Right ventricle myocardium superior (tissue), 1 donor: ENCODE results near the gene CA10. TPM values are rescaled to one million over a fixed set of nuclear protein-coding genes. Genes with fewer than 3 reads are reported as not detected.

ENCODE experiments used
- ATAC-seq: fragments of 200-7000 bp; cut with Tn5 transposase; one replicate; pipeline ENCODE4 v1.9.1; 2020; ENCODE audit warnings: mild to moderate bottlenecking; ENCODE audit not compliant: poor library complexity
- DNase-seq: peaks from one replicate; pipeline ENCODE4 v3.0.0-alpha.2; 2020
- intact Hi-C: fragments of 100-400 bp; cut with DNase I; formaldehyde crosslinking; loops from one replicate; pipeline ENCODE4 v1.11.2; 2022
- total RNA-seq: library from RNA; stranded (reverse); fragmentation: NEBNext Ultra II Directional; extraction: Animal tissue kit (Norgen Biotek cat#: 25700); gene quantifications from one replicate; pipeline ENCODE4 v1.2.1, GENCODE V29; 2021
- donor health status: DM: no; HTN: yes; CAD: no; lungs with severe emphysema.

Gene CA10
- total RNA-seq, 1 donor from 2014 or later: not detected

GRCh38 chr17:52148288-52148968, 10.1 kb downstream of the CA10 start:
- ATAC-seq: no peak
- no peak for DNase-seq
- intact Hi-C loops: no loop called here

DNA sequence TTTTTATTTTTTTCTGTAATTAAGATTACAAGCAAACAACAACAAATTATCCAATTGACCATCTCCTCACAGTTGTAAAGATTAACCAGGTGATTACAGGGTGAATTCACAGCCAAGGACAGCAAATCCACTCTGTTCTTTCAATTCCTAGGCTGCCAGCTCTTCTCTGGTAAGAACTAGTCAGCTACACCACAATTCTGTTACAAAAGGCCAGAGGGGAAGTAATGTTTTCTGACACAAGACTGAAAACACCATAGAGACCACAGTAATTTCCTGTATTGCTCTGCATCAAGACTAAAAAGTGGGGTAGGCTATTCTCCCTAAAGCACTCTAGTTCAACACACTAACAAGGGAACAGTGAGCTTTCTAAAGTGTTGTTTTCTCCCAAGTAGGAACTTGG, 10.6 kb downstream of the CA10 start:
- intact Hi-C loops: no loop called here
- DNase-seq (no peak), ATAC-seq (no peak)

DNA sequence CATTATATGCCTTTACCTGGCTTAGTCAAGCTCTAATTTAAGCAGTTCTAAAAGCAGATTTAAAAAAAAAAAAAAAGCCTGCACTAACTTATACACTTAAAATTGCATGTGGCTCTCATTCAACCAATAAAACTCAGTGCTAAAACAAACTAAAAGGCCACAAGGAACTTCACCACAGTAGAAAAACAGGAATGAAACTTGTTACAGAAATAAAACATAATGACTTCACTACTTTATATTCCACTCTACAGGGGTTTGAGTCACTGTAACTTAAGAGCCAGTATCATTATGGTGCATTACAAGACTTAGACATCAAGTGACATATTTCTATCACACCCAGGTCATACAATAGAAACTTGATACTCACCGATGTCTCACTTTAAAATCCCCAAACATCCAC, 11.1 kb downstream of the CA10 start:
- DNase-seq: no peak
- intact Hi-C loops: no loop called here
- no peak for ATAC-seq

GRCh38 chr17:52145476-52145875, 13.0 kb downstream of the CA10 start:
- ATAC-seq: no peak
- intact Hi-C loops: no loop called here
- no peak for DNase-seq

DNA sequence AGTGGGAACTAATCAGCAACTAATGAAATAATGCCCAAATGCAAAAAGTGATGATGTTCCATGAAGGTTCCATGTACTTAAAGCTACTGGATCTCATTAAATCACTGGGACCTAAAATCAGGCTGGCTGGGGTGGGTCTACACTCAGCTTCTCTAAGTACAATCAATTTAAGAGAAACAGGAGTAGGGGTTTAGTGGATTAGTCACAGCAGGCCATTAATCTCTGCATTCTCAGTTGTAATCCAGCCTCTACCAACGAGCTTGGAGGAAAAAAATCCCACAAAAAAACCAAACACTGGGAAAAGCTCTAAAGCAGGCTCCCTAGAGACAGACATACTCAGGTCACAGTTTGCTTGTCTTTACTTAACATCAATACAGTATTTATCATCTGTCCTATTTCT, 15.0 kb downstream of the CA10 start:
- DNase-seq: no peak
- ATAC-seq: no peak
- intact Hi-C loops: no loop called here

GRCh38 chr17:52140601-52141000, 17.9 kb downstream of the CA10 start:
- intact Hi-C loops: no loop called here
- ATAC-seq (no peak), DNase-seq (no peak)

DNA sequence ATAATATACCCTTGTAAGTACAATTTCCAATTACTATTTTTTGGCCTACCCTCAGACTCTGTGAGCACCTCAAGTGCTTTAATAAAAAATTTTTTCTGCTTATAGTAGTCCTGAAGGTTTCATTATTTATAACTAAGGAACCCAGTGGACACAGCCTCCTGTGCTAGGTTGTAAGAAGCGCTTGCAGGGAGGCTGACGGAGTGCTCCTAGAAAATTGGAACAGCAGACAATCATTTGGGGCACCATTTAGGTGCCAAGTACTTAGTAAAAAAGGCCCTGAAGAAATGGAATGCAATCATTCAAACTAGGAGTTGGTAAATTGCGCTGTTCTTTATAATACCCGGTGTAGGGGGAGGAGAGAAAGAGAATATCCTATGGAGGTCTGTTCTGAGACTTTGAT, 19.8 kb downstream of the CA10 start:
- intact Hi-C loops: no loop called here
- DNase-seq (no peak), ATAC-seq (no peak)

DNA sequence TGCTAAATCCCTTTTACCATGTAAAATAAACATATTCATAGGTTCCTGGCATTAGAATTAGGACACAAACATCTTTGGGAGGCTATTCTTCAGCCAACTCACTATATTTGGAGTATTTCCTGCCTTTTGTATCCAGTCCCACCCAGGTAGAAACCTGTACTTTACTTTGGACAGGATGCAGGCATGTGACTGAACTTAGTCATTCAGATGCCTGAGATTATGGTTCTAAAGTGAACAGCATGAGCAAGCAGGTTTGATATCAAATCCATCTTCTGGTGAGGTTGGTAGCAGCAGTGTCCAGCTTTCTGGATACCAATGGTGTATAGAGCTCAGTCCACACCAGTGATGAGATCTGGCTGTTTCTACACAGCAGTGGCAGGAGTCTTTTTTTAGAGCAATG, 20.2 kb downstream of the CA10 start:
- DNase-seq: no peak
- intact Hi-C loops: no loop called here
- no peak for ATAC-seq

DNA sequence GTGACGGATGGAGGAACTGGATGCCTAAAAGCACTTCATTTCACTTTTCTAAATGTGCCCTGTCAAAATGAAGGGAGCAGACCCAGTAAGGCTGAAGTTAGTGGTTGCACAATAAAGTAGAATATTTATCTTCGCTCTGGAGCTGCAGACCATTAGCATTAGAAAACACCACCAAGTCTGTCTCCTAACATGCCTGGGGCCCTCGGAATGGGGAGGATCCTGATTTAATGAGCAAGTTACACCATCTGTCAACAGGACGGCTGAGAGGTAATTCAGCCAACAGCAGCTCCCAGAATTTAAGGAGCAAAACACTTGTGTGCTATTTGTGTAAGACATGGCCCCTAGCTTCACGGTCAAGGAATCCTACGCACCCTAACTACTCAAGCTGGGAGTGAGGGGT, 22.3 kb downstream of the CA10 start:
- intact Hi-C loops: no loop called here

GRCh38 chr17:52134641-52135040, 23.9 kb downstream of the CA10 start:
- no peak for ATAC-seq
- DNase-seq: no peak
- intact Hi-C loops: no loop called here

More for the DNA sequence above, 22.3 kb downstream of the CA10 start:
- DNase-seq (no peak), ATAC-seq (no peak)

DNA sequence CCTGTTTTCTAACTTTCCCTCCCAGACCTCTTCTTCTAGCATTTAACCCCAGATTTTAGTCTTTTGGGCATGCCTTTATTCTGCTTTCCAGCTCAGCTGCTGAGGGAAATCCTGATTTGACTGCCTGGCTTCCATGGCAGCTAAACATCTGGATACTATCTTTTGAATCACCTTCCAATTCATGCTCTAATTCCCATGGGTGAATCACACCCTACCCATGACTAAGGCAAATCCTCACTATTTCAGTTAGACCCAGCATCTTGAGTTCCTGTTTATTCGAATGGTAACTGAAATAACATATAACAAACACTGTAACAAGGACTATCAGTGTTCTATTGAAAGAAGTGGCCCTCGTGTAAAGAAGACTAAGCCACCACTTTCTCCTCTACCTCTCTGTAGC, 29.8 kb downstream of the CA10 start:
- ATAC-seq (no peak), DNase-seq (no peak)
- intact Hi-C loops: no loop called here

GRCh38 chr17:52124993-52125392, 33.5 kb downstream of the CA10 start:
- no peak for DNase-seq
- no peak for ATAC-seq
- intact Hi-C loops: no loop called here

DNA sequence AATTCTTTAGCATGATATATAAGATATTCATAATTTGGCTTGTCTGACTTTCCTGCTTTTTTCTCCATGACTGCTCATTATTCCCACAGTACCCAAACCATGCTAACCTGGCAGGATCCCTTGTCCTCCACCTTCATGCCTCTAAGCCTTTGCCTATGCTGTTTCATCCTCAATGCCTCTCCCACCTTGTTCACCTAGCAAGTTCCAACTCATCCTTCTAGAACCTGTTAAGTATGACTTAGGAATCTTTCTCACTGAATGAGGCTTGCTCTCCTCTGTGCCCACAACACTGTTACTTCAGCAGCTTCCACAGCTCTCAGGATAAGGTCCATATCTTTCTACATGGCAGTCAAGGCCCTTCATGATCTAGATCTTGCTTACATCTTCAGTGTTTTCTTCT, 34.0 kb downstream of the CA10 start:
- ATAC-seq (no peak), DNase-seq (no peak)
- intact Hi-C loops: no loop called here

DNA sequence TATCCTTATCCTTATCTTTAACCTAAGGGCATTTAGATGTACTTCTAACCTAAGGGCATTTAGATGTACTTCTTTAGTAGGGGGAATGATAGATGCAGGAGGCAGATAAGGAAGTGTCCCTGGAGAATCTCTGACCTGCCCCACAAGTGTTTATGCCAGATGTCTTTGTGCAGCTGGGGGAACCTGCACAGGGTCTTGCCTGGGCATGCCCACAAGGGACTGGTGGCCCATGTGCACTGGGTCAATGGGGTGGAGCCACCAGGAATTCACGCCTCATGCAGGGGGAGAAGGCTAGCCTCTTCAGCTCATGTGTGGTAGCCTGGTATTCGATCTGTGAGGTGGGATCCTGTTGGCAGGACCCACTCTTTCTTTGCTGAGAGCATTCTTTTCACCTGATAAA, 38.0 kb downstream of the CA10 start:
- ATAC-seq: no peak
- no peak for DNase-seq
- intact Hi-C loops: no loop called here

DNA sequence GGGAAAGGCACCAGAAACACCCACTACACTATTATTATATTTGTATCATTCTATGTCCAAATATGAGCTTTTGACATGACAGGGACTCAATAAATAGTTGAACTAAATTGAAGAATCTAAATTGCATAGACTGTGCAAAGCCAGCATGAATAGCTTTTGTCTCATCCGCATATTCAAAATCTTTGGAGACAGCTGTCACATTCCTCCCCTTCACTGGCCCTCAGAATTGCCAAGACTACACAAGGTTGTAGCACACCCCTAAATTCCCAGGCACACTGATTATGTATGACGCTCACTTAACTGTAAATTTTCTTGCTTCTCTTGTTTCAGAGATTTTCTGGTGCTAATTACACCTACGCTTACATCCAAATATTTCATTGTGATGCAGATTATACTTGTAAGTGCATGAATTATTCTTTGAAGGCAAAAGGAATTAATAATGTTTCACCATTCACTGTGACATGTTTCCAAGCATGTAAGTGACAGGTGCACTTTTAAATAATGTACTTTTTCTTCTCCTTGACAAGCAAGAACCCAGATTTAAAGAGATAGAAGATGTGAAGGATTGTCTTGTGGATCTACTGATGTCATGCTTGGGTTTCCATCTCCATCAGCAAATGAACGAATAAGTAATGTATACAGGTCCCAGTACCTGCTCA, 47.5 kb downstream of the CA10 start:
- no peak for ATAC-seq
- no peak for DNase-seq
- intact Hi-C loops: no loop called here

GRCh38 chr17:52106638-52107261, 51.8 kb downstream of the CA10 start:
- DNase-seq (no peak), ATAC-seq (no peak)
- intact Hi-C loops: no loop called here

- intact Hi-C loops: no loop called here
- ATAC-seq (no peak), DNase-seq (no peak)
Observed at GRCh38 chr17:52106072-52106471, 52.4 kb downstream of the CA10 start.

GRCh38 chr17:52105591-52105990, 52.9 kb downstream of the CA10 start:
- ATAC-seq (no peak), DNase-seq (no peak)
- intact Hi-C loops: no loop called here

- DNase-seq (no peak), ATAC-seq (no peak)
- intact Hi-C loops: no loop called here
Observed at GRCh38 chr17:52096056-52096455, 62.5 kb downstream of the CA10 start.

- DNase-seq: no peak
- ATAC-seq: no peak
- intact Hi-C loops: no loop called here
Observed at GRCh38 chr17:52084176-52084575, 74.3 kb downstream of the CA10 start.
